Activated CD8-positive, alpha-beta memory T cell treated with anti-CD3 and anti-CD28 coated beads, Interleukin-2, amount 50 U/mL, for 48 hours (primary cell): ENCODE results near the gene TTC28.
"Not testable (repeated sequence)": the region's sequence is repeated elsewhere in the genome, so short reads cannot be mapped to it uniquely, and the experiment has no call there.

Experiments
- DNase-seq: peaks from one replicate; pipeline ENCODE4 v3.0.0-alpha.2; 2020

TTC28 gene

DNA sequence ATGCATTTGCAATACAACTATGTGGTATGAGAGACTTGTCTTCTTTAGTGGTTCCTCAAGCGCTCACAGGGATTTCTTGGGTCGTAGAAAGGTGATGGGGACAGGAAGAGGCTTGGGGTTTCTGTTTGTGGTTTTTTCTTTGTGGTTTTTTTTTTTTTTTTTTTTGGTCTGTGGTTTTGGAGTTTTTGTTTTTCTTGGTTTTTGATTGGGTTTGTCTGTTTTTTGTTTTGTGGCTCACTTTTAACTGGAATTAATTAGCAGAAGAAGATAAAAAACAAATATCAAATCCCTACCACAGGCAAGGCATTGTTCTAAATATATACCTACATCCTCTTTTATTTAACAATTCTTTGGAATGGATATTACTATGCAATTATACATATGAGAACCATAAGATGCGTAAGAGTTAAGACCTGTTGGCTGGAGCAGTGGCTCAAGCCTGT lies 5.5 kb downstream of the TTC28 start:
- no peak for DNase-seq

DNA sequence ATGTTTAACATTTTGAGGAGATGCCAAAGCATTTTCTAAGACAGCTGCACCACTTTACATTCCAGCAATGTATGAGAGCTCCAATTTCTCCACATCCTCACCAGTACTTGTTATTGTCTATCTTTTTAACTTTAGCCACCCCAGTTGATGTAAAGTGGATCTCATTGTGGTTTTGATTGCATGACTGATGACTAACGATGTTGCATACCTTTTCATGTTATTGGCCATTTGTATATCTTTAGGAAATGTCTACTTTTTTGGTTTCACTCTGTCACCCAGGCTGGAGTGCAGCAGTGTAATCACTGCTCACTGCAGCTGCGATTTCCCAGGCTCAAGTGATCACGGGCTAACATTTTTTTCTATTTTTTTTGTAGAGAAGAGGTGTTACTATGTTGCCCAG lies 8.9 kb downstream of the TTC28 start:
- DNase-seq: no peak

DNA sequence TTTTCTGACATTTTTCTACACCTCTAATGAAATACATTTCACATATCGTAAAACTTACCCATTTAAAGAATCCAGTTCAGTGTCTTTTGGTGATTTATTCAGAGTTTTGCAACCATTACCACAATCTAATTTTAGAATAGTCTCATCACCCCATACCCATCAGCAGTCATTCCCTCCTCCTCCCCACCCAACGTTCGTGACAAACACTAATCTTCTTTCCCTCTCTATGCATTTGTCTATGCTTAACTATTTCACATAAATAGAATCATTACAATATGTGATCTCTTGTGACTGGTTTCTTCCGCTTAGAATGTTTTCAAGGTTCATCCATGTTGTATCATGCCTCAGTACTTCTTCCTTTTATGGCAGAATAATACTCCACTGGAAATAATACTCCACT lies 9.5 kb downstream of the TTC28 start:
- DNase-seq: no peak

DNA sequence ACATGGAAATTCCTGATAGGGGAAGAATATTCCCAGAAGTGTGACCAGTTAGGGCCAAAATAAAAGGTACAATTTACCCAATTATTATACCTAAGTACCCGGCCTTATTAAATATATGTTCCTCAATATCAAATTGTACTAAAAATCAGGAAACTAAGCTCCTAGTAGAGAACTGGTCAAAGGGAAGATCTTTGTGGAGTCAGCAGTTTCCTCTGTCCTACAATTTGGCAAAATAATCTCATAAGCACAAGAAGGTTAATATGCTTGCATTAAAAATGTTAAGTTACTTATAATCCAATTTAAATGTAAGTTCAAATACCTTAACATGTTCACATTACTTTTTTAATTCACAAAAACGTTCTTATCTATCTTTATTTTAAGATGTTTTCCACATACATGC lies 10.3 kb downstream of the TTC28 start:
- DNase-seq: no peak

DNA sequence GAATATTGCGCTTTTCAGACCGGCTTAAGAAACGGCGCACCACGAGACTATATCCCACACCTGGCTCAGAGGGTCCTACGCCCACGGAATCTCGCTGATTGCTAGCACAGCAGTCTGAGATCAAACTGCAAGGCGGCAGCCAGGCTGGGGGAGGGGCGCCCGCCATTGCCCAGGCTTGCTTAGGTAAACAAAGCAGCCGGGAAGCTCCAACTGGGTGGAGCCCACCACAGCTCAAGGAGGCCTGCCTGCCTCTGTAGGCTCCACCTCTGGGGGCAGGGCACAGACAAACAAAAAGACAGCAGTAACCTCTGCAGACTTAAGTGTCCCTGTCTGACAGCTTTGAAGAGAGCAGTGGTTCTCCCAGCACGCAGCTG lies 16.1 kb downstream of the TTC28 start:
- DNase-seq: not testable (repeated sequence)

DNA sequence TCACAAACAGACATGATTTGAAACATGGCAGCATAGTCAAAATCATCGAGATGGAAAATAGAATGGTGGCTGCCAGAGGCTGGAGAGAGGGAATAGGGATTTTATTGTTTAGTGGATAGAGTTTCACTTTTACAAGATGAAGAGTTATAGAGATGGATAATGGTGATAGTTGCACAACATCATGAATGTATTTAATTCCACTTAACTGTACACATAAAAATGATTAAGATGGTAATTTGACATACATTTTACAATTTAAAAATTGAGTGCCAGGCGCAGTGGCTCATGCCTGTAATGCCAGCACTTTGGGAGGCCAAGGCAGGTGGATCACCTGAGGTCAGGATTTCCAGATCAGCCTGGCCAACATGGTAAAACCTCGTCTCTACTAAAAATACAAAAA lies 21.2 kb downstream of the TTC28 start:
- no peak for DNase-seq

DNA sequence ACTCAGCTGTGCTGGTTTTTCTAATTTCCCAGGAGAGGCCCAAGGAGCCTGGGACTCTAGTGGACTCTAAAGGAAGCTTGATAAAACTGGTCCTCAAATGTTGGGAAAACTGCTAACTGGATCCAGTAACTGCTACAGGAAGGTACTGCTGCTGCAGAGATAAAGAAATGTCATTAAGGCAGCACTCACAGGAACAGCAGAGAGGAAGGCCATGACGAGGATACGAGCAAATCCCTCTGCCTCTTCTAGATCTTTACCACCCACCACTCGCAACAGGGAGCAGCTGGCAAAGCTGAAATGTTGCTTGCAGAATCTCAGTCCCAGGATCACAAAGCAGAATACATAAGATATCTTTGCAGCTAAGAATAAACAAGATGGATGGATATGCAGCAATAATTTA lies 23.5 kb downstream of the TTC28 start:
- DNase-seq: no peak

DNA sequence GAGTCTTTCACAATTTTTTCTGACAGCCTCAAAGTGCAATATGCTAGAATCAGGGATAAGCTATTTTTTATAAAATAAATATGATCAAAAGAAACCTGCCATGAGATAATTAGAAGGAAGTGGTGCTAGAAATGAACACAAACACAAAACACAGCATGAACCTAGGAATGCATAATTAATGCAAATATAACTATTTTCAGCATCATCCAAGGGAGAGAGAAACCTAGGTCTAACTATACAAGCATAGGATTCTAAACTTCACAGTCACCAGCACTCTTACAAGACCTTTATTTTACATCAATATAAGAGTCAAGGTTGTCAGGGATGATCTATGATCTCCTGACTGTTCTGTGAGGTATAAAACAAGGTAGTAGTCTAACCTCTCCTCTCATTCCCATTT lies 29.2 kb downstream of the TTC28 start:
- DNase-seq: no peak

DNA sequence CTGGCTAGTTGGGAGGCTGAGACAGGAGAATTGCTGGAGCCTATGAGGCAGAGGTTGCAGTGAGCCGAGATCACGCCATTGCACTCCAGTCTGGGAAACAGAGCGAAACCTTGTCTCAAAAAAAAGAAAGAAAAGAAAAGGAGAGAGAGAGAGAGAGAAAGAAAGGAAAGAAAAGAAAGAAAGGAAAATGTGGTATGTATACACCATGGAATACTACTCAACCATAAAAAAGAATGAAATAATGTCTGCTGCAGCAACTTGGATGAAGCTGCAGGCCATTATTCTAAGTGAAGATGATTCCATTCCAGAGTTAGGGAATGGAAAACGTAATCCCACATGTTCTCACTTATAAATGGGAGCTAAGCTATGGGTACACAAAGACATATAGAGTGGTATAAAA lies 30.8 kb downstream of the TTC28 start:
- no peak for DNase-seq

DNA sequence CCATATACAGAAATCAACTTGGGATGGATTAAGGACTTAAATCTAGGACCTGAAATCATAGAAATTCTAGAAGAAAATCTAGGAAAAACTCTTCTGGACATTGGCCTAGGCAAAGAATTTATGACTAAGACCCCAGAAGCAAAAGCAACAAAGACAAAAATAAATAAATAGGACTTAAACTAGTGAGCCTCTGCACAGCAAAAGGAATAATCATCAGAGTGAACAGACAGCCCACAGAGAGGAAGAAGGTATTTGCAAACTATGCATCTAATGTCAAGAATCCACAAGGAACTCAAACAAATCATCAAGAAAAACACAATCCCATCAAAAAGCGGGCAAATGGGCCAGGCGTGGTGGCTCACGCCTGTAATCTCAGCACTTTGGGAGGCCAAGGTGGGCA lies 32.4 kb downstream of the TTC28 start:
- no peak for DNase-seq

DNA sequence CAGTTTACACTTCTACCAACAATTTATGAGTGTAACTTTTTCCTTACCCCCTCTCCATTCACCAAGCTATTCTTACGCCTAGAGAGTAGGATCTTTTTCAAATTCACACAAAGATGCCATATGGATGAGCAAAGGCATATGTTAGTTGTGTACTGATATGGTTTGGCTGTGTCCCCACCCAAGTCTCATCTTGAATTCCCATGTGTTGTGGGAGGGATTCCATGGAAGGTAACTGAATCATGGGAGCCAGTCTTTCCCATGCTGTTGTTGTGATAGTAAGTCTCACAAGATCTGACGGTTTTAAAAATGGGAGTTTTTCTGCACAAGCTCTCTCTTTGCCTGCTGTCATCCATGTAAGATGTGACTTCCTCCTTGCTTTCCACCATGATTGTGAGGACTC lies 40.3 kb downstream of the TTC28 start:
- DNase-seq: no peak

DNA sequence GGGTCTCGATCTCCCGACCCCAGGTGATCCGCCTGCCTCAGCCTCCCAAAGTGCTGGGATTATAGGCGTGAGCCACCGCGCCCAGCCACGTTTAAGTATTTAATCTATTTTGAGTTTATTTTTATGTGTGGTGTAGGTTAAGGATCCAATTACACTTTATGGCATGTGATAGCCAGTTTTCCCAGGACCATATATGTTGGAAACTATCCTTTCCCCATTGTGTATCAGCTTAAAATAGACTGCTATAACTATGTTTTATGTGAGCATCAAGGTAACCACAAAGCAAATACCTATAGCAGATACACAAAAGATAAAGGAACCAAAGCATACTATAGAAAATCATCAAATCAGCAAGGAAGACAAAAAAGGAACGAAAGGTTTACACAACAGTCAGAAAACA lies 42.4 kb downstream of the TTC28 start:
- DNase-seq: no peak

DNA sequence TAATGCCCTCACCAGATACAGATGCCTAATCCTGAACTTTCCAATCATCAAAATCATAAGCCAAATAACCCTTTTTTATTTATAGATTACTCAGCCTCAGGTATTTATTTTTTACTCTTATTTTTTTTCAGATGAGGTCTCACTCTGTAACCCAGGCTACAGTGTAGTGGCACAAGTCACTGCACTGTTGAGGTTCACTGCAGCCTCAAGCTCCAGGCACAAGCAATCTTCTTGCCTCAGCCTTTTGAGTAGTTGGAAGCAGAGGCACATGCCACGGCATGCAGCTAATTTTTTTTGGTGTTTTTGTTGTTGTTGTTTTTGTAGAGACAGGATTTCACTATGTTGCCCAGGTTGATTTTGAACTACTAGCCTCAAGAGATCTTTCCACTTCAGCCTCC lies 49.5 kb downstream of the TTC28 start:
- no peak for DNase-seq

DNA sequence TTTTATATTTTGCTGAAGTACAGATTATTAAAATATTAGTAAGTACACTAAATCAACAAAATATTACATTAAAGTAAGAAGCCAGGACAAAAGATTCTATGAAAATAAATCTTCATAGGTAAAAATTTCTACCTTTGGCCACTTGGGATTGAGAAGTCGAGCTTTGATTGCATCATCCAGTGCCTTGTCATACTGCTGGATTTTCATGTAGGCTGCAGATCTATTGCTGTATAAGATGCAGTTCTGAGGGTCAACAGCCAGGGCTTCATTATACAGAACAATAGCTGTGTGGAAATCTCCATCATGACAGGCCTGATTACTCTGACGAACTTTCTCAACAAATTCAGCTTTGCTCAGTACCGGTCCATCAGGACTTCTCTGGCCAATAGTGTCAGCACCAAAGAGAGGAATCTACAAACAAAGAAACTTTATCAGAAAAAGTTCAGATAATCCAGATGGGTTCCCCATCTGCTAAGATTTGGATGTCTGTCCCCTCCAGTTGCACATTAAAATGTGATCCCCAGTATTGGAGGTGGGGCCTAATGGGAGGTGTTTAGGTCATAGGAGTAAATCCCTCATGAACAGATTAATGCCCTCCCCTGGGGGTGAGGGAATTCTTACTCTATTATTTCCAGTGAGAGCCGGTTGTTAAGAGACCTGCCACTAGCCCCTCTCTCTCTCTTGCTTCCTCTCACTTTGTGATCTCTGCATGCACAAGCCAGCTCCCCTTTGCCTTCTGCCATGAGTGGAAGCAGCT lies 50.0 kb downstream of the TTC28 start:
- no peak for DNase-seq

DNA sequence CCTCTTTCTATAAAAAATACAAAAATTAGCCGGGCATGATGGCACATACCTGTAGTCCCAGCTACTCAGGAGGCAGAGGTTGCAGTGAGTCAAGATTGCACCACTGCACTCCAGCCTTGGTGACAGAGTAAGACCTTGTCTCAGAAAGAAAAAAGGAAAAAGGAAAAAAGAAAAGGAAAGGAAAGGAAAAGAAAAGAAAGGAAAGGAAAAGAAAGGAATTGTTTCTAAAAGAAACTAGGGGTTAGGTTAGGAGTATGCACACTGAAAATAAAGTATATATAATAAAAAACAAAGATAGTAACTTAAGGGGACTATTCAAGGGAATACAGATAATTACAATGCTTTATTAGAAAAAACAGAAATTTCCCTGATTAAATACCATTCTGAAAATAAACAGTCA lies 50.9 kb downstream of the TTC28 start:
- DNase-seq: no peak

DNA sequence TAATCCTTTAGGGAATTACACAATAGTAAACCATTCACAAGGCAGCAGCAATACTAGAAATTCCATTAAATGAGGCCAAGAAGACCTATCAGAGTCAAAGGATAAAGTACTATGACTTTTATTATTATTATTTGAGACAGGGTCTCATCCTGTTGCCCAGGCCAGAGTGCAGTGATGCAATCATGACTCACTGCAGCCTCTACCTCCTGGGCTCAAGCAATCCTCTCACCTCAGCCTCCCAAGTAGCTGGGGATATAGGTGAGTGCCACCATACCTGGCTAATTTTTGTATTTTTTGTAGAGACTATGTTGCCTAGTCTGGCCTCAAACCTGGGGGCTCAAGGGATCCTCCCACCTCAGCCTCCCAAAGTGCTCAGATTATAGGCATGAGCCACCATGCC lies 51.8 kb downstream of the TTC28 start:
- no peak for DNase-seq

DNA sequence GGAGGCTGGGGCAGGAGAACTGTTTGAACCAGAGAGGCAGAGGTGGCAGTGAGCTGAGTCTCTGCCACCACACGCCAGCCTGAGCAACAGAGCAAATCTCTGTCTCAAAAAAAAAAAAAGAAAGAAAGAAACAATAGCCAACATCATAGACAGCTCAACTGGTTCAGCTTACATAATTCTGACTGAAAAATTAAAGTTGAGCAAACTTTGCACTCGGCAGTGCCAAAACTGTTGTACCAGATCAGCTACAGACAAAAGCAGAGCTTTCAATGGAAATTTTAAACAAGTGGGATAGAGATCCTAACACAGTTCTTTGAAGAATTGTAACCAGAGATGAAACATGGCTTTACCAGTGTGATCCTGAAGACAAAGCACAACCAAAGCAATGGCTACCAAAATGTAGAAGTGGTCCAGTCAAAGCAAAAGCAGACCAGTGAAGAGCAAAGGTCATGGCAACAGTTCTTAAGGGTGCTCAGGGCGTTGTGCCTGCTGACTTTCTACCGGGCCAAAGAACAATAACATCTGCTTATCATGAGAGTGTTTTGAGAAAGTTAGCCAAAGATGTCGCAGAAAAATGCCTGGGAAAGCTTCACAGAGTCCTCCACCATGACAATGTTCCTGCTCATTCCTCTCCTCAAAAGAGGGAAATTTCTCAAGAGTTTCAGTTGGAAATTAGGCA lies 59.3 kb downstream of the TTC28 start:
- no peak for DNase-seq

DNA sequence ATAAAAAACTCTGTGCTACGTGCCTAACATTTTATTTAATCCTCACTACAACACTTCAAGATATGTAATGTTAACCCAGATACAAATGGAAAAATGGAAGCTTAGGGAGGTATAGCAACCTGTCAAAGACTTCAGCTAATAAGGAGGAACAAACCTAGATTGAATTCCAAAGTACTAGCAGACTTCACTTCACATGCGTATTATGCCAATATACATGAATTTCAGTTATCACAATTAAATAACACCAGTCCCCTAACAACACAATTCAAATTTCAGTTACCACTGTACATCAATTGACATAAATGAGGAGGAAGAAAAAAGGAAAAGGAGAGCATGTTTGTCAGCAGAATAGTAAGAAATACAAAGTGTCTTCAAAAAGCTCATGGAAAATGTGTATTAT lies 60.4 kb downstream of the TTC28 start:
- no peak for DNase-seq

DNA sequence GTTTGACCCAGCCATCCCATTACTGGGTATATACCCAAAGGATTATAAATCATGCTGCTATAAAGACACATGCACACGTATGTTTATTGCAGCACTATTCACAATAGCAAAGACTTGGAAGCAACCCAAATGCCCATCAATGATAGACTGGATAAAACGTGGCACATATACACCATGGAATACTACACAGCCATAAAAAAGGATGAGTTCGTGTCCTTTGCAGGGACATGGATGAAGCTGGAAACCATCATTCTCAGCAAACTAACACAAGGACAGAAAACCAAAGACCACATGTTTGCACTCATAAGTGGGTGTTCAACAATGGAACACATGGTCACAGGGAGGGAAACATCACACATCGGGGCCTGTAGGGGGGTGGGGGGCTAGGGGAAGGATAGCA lies 64.2 kb downstream of the TTC28 start:
- not testable (repeated sequence) for DNase-seq

DNA sequence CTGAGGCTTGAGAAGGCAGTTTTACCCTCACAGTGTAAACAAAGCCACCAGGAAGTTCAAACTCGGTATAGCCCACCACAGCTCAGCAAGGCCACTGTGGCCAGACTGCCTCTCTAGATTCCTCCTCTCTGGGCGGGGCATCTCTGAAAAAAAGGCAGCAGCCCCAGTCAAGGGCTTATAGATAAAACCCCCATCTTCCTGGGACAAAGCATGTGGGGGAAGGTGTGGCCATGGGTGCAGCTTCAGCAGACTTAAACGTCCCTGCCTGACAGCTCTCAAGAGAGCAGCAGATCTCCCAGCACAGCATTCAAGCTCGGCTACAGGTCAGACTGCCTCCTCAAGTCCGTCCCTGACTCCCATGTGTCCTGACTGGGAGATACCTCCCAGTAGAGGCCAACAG lies 69.7 kb downstream of the TTC28 start:
- DNase-seq: no peak

DNA sequence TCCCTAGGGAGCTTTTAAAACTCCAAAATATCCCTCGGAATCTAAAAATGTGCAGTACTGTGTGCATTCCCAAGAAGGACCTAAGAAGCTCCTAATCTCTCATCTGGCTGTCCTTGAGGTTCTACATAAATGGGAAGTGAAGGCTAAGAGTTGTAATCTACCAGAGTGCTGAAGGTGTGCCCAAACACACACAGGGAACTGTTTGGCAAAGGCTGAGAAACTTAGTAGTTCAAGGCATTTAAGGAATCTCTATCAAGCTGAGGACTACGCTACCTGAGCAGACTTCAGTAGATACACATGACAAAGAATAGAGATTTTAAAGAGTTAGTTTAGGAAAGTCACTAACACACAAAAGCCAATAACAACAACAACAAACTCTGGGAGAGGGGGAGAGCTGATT lies 71.1 kb downstream of the TTC28 start:
- no peak for DNase-seq

DNA sequence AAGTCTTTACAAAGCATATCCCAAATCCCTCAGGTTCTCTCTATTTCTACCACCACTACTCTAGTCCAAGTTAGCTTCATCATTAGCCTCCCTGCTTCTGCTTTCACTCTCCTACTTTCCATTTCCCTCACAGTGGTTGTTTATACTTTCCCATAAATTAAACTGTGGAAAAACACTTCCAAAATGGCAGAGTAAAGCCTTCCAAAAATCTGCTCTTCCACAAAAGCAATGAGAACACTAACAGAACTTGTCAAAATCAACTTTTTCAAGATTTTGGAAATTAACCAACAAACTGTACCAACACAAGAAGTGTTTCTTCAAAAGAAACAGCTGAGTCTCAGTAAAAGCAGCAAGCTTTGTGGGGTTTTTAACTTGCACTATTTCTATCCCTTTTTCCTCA lies 71.8 kb downstream of the TTC28 start:
- DNase-seq: no peak

DNA sequence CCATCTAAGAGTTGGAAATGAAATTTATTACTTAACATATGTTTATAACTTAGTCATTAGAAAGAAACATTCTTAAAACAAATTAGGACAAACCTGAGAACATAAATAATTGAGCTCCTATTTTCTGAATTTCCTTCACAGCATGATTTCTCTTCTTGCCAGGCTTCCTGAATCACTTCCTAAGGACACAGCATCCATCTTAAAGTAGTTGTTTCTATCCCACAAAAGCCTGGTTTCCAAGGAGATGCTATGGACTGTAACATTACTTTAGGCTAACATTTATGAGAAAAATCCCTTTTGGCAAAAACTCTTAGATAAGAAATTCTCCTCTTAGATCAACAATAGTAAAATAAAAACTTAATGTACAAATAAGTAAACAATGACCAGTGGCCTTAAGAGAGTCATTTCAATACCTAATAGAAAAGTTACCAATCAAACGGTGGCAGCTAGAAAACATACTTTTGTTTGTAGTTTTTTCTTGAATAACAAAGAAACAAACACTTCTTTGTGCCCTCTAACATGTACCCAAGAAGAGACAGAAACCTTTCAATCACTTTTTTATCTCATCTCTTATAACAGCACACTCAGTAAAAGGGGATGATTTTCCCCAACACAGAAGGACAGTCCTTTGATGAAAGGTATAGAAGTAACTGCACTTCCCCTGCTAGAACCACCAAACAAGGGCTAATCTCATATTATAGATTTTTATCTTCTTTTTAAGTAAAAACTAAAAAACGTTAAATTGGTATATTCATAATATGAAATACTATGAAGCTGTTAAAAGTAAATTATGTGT lies 74.5 kb downstream of the TTC28 start:
- DNase-seq: no peak

DNA sequence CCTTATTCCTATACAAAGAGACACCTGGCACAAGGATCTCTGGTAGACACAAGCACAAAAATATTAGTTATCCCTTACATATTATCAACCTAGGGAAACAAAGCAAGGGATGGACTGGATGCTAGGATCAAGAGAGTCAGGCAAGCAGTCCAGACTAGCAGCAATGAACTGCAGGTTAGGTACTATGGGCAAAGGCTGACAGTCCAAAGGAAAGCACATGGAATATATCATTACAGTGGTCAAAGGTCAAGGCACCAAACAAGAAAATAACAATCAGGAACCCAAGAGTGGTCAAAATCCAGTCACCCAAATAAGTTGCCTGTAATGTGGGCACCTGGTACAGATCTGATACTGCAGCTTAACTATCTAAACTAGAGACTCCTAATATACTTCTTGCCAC lies 77.7 kb downstream of the TTC28 start:
- no peak for DNase-seq
